T-helper 9 cell (primary cell): ENCODE data around the gene FOXD4L3.
"Not testable (repeated sequence)": the region's sequence is repeated elsewhere in the genome, so short reads cannot be mapped to it uniquely, and the experiment has no call there.

ENCODE experiments used
- DNase-seq: peaks from one replicate; pipeline ENCODE4 v3.0.0-alpha.2; 2020
- total RNA-seq, 2 donors: gene quantifications; one replicate each; lab custom pipeline; 2026; lab: John Stamatoyannopoulos, UW

The FOXD4L3 gene
- total RNA-seq, result 0 to 0.14 reads per million in 2 donors

DNA sequence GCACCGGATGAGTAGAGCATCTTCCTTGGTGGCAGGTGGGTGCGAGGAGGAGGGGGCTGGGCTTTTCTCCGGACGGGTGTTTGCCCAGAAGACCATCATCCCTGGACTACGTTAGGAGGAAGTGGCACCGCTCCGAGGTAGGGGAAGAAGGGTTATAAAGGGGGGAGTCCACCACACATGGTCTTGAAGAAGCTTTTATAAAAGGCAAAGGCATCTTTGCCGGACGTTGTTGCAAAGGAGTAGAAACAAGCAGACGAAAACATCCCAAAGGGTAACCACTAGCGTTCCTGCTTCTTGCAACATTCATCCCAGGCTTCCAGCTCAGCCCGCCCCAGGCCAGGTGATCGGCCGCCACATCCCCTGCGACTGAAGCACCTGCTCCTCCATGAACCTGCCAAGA, at the start of gene FOXD4L3:
Gene FOXD4L3, plus strand, starts transcription at position 301 of the 400 bp plus-strand sequence. Its CDS starts 85 bp downstream, at position 386.
- DNase-seq, result not testable (repeated sequence)

- not testable (repeated sequence) for DNase-seq
Observed at GRCh38 chr9:68281041-68281440, 21.6 kb upstream of the FOXD4L3 start.

DNA sequence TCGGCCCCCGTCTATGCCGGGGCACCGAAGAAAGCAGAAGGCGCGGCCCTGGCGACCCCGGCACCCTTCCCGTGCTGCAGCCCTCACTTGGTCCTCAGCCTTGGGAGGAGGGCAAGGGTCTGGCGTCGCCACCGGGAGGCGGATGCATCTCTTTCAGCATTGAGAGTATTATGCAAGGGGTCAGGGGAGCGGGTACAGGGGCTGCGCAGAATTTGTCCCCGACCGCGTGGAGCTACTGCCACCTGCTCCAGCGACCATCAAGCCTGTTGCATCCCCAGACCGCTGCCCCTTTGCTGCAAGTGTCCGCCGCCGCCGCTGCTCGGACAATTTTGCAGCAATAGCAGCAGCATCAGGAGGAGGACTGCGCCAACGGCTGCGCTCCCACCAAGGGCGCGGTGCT, 1.1 kb downstream of the FOXD4L3 start:
- not testable (repeated sequence) for DNase-seq

GRCh38 chr9:68304212-68304611, 1.5 kb downstream of the FOXD4L3 start:
- not testable (repeated sequence) for DNase-seq

DNA sequence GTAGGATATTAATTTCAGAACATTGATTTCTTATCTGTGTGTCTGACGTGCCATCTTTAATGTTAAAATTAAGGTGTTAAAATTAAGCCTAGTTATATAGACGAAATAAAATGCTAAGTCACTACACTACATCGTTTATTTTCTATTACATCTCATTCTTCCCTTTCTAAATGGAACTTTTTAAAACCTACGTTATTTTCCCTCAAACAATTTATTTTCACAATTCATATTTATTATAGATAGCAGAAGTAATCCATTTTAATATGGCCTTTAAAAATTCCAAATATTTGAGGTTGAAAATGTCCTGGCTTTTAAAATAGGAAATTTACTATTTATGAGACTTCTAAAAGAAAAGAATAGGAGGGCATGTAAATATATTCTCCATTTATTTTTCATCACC, 2.1 kb downstream of the FOXD4L3 start:
- not testable (repeated sequence) for DNase-seq

- DNase-seq, result not testable (repeated sequence)
Observed at GRCh38 chr9:68305680-68306285, 3.1 kb downstream of the FOXD4L3 start.

DNA sequence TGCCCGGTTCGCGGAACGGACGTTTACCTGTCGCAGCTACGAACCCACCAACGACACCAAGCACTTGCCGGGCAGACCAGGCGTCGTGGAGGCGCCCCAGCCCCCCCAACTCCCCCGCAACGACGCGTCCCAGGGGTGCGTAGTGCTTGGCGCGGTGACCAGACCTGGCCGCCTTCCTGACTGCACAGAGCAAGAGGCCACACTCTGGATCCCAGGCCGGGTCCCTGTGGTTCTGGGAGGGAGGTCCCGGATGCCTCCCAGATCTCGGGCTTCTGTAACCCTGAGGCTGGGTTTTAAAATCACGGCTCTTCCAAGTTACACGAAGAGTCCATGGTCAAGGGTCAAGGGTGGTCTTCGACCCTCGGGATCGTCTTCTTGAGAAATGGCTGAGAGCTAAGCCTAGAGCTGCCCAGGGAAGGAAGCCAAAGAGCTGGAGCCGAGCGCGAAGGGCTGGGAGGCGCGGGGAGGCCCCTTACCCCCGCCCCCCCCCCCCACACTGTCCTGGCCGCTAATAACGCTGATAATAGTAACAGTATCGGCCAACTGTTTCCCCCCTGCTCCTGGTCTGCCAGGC, 3.8 kb downstream of the FOXD4L3 start:
- not testable (repeated sequence) for DNase-seq

DNA sequence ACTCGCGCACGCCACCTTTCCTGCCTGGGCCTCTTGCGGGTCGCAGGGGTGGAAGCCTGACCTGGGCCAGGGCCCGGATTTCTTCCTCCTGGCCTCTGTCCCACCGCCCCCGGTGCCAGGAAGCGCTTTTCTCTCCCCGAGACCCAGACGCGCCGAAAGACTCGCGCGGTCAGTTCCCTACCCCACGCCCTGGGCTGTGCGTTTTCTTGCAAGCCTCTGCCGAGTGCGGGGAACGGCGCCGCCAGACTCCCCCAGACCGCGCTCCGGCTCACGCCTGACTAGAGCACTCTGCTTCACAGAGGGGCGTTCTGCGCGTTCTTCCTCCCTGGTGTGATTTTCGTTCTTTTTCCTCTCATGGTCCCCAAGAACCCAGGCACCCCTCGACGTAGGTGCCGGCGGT, 4.5 kb downstream of the FOXD4L3 start:
- DNase-seq, result not testable (repeated sequence)

DNA sequence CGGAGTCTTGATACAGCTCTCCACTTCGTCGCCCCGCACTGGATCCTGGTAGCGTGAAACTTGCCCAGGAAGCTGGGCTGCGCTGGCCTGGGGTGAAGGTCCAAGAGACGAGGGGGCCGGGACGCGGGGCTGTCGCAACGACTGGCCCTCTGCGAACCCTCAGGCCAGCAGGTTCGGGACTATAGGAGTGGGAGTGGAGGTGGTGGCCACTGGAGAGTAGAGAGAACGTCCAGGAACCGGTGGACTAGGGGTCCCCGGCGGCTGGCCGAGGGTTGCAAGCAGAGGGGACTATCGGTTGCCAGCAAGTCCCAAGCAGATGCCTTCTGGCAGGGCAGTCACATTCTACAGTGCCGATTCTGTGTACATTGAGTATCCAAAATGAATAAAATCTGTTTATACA, 5.0 kb downstream of the FOXD4L3 start:
- DNase-seq, result not testable (repeated sequence)

DNA sequence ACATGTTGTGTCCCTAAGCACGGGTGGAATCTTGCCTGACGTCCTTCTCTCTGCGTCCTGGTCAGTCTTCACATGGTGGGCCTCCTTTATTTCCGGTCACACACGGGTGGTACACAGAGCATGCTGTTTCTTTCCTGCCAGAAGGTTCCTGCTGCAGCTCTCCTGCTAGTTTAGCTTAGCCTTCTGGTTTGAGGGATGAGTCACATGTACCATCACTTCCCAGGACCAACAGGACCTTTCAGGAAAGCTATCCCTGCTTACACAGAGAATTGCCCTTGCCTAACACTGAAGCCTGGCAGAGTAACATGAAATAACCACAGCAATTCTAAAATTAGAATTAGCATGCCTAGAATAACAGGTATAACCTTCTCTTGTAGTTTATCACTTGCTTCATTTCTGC, 8.5 kb downstream of the FOXD4L3 start:
- DNase-seq, result not testable (repeated sequence)

DNA sequence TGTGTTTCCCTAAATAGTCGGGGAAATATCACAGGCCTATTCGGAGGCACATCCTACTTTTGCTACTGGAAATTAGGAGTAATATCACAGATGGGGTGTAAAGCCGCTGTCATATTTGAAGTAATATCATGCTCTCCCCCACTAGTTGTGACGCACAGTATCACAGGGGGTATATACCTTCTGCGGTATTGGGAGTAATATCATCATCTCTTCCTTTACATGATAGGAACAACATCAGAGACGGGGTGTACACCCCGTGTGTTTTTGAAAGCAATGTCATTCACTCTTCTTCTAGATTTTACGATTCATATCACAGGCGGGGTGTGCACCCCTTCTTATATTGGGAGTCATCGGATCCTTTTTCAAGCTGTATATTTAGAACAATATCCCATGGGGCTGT, 15.5 kb downstream of the FOXD4L3 start:
- DNase-seq, result not testable (repeated sequence)

- not testable (repeated sequence) for DNase-seq
Observed at GRCh38 chr9:68323749-68324148, 21.1 kb downstream of the FOXD4L3 start.

DNA sequence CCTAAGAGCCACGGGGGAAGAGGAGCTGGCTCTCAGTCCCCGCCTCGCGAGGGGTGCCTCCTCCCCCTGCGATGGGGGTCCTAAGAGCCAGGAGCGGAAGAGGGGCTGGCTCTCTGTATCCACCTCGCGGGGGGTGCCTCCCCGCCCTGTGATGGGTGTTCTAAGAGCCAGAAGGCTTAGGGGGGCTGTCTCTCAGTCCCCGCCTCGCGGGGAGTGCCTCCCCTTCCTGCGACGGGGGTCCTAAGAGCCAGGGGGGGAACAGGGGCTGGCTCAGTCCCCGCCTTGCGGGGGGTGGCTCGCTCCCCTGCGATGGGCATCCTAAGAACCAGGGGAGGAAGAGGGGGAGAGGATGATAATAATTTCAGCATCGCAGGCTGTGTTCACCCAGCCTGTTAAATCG, 21.9 kb downstream of the FOXD4L3 start:
- not testable (repeated sequence) for DNase-seq

- not testable (repeated sequence) for DNase-seq
Observed at GRCh38 chr9:68329106-68329505, 26.4 kb downstream of the FOXD4L3 start.

GRCh38 chr9:68330531-68331173, 28.0 kb downstream of the FOXD4L3 start:
- not testable (repeated sequence) for DNase-seq

DNA sequence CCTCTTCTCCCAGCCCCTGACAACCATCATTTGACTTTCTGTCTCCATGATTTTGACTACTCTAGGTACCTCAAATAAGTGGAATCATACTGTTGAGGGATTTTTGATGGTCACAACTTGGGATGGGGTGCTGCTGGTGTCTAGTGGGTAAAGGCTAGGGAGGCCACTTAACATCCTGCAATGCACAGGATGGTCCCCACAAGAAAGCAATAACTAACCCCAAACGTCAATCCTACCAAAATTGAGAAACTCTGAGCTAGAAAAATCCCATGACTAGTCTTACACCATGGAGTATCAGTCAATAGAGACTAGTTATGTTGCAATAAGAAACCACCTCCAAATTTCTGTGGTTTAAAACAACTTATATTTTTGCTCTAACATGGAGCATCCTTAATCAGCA, 29.5 kb downstream of the FOXD4L3 start:
- not testable (repeated sequence) for DNase-seq

DNA sequence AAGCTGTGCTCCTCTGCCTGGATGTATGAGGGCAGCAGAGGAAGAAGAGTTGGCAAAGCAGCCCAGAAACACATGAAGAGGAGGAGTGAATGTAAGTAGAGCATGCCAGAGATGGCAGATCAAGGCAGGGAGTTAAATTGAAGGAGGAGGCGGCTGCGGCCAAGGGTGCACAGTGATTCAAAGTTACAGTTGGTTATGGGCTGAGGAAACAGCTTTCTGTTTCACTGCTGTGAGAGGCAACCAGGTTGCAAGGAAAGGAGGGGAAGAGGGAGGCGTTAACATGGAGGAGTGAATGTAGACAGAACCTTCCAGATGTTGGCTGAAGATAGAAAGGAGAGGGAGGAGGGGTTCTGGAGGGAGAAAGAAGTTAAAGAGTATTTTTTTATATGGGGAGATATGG, 33.3 kb downstream of the FOXD4L3 start:
- not testable (repeated sequence) for DNase-seq

- DNase-seq, result not testable (repeated sequence)
Observed at GRCh38 chr9:68336639-68337339, 34.1 kb downstream of the FOXD4L3 start.

DNA sequence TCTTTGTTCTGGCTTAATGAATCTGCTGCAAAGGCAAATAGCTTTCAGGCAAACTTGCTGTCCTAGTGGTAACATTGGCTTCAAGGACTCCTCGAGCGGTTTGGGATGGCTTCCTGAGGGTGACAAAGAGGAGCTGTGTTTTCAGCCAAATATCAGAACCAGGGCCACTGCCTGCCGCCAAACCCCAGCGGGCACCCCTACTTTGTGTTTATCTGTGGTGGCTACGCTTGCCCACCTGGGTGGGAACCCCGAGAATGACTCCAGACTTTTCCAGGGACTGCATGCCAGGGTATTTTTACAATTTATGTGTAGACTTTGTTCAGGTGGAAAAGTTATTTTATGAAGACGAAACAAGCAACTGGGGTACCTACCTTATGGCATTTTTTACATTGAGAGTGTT, 35.3 kb downstream of the FOXD4L3 start:
- not testable (repeated sequence) for DNase-seq

DNA sequence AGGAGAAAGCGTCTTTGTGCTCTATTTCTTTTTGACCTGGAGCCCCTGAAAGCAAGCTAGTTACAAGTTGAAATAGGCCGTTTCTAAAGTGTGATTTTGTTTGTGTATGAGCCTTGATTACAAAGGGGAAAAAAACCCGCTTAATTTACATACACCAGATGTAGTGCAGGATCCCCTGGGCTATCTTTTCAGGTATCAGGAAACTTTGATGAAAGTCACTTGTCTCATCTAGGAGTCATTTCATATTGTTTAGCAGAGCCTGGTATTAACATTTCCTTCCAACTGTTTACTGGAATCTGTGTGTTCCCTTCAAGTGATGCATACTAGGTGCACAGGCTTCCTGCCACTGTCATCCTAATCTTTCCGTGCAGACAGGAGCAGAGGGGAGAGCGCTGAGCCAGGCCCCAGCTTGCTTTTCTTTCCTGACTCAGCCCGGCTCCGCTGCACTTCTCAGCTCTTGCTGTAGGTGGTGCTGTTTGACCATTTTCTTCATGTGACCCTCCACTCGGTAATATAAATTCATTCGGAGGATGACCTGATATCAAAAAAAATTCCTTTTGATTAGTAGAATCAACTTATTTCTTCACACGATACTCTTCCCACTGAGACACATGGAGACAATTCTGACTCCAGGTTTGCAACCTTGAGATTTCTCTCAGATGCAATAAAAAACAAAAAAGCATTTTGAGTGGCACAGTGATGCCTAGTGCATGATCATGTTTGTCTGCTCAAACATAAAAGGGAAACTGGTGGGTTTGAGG, 39.8 kb downstream of the FOXD4L3 start:
- DNase-seq, result not testable (repeated sequence)

DNA sequence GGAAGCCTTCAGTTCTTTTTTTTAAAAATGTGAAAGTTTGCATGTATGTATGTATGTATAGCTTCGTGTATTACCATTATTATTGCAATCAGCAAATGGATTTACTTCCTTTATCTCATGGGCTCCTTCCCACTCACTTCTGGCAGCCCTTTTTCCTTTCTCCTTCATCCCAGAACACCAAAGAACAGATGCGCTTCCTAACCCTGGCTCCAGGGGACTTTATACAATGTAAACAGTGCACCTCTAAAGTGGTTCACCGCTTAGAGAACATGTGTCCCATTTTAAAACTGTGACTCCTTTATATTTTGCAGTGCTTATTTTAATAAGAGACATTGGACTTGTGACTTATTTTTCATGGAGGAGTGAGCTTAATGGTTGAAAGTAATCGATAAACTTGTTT, 40.6 kb downstream of the FOXD4L3 start:
- DNase-seq, result not testable (repeated sequence)

DNA sequence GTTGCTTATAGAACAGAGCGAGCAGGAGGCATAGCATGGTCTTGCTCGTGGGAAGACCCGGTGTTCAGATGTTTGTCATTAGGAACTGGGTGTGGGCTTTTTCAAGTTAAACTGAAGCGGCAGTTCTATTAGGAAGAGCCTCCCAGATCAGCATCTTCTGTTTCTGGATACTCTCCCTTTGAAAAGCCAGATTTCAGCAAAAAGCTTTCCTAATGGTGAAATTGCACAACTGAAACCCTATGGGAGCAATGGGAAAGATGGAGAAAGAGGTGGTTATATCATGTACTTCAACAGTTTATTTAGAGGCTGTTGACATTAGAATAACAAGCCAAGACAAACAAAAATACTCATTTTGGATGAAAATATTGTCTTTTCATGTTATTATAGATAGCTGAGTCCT, 41.3 kb downstream of the FOXD4L3 start:
- DNase-seq, result not testable (repeated sequence)
